Body of pancreas (tissue), 4 donors: ENCODE measurements around the gene SPINDOC.

Source experiments
- CTCF ChIP-seq, 7 experiments: fragments of 450-650 bp in 4 of 7; fragments of 200-600 bp in 3 of 7; sonication (generic) in 3 of 7; IDR thresholded peaks; one replicate each; pipeline ENCODE4 v1.5.1; 2016 to 2019; ENCODE audit warnings: antibody characterized with exemption in 7 of 7
- POLR2A ChIP-seq, 3 donors: fragments of 450-650 bp; IDR thresholded peaks; one replicate each; pipeline ENCODE4 v1.6.1; 2016; ENCODE audit warnings: antibody characterized with exemption in 3 of 3, mild to moderate bottlenecking in 2 of 3

- TF ChIP-seq CTCF (IDR thresholded peaks at IDR 0.05) (no peak), POLR2A (IDR thresholded peaks at IDR 0.05) (no peak)
Observed at GRCh38 chr11:63834535-63835157, 21.4 kb downstream of the SPINDOC start.
